ENCODE results near the gene CTNNA3.

The CTNNA3 gene

GRCh38 chr10:67665491-67665890 is 30.5 kb downstream of the CTNNA3 start:
- H3K9ac ChIP-seq (ENCODE audit: low read length), result no peak overlapping the region
- no peaks in the 10 kb centered on the region for H3K36me3 ChIP-seq (ENCODE audit: control insufficient read depth, insufficient read depth, low read length)
- H3K27ac ChIP-seq (ENCODE audit: low read depth, low read length), result no peak overlapping the region
- no peaks in the 10 kb centered on the region for H3K9me3 ChIP-seq (ENCODE audit: control insufficient read depth, insufficient read depth, low read depth, low read length)
- H3K4me3 ChIP-seq (ENCODE audit: low read depth, low read length), result no peak overlapping the region
- peaks cover 8% of the 10 kb centered on the region; the same call in 1 of the 2 replicates for H3K4me1 ChIP-seq (ENCODE audit: control insufficient read depth, insufficient read depth, low read length)
- H3K27me3 ChIP-seq (ENCODE audit: control insufficient read depth, insufficient read depth, low read length), result no peaks in the 10 kb centered on the region

GRCh38 chr10:67664942-67665341 is 31.1 kb downstream of the CTNNA3 start:
- Histone ChIP-seq H3K4me1 (ENCODE audit: control insufficient read depth, insufficient read depth, low read length) (peaks cover 8% of the 10 kb centered on the region; the same call in 1 of the 2 replicates), H3K27ac (ENCODE audit: low read depth, low read length) (no peak overlapping the region), H3K9me3 (ENCODE audit: control insufficient read depth, insufficient read depth, low read depth, low read length) (no peaks in the 10 kb centered on the region), H3K27me3 (ENCODE audit: control insufficient read depth, insufficient read depth, low read length) (no peaks in the 10 kb centered on the region), H3K36me3 (ENCODE audit: control insufficient read depth, insufficient read depth, low read length) (no peaks in the 10 kb centered on the region), H3K4me3 (ENCODE audit: low read depth, low read length) (no peak overlapping the region), H3K9ac (ENCODE audit: low read length) (no peak overlapping the region)

DNA sequence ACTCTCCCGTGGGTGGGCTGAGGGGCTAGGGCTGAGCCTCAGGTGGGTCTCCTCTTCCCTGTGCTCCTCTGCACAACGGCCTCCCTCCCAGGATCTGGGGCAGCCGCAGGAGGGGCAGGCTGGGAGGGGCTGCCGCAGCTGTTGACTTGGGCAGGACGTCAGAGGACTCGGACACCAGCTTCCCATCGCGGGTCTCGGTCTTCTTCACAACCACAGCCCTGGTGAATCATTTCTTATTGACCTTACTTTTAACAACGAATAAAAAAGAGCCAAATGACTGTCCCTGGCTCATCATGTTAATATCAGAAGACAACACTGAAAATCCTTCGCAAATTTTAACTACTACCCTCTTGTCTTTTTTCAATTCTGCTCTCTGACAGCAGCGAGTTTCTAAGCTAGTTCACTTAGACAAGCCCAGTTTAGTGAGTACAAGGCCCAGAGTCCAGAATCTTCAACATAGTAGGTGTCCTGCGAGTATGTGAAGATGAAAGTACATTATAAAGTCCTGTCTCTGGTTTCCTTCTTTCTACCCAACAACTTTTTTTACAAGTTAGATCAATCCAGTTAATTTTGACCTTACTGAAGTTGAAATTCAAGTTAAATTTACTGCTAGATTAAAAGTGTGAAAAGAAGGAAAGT is 32.4 kb downstream of the CTNNA3 start:
- H3K9me3 ChIP-seq (ENCODE audit: control insufficient read depth, insufficient read depth, low read depth, low read length), result no peaks in the 10 kb centered on the region
- no peak overlapping the region for H3K9ac ChIP-seq (ENCODE audit: low read length)
- H3K4me3 ChIP-seq (ENCODE audit: low read depth, low read length), result no peak overlapping the region
- H3K27me3 ChIP-seq (ENCODE audit: control insufficient read depth, insufficient read depth, low read length), result no peaks in the 10 kb centered on the region
- no peaks in the 10 kb centered on the region for H3K36me3 ChIP-seq (ENCODE audit: control insufficient read depth, insufficient read depth, low read length)
- no peak overlapping the region for H3K27ac ChIP-seq (ENCODE audit: low read depth, low read length)
- peaks cover 8% of the 10 kb centered on the region for H3K4me1 ChIP-seq (ENCODE audit: control insufficient read depth, insufficient read depth, low read length)

- Histone ChIP-seq H3K36me3 (ENCODE audit: control insufficient read depth, insufficient read depth, low read length) (no peaks in the 10 kb centered on the region), H3K4me3 (ENCODE audit: low read depth, low read length) (no peak overlapping the region), H3K9me3 (ENCODE audit: control insufficient read depth, insufficient read depth, low read depth, low read length) (no peaks in the 10 kb centered on the region), H3K9ac (ENCODE audit: low read length) (no peak overlapping the region), H3K27ac (ENCODE audit: low read depth, low read length) (no peak overlapping the region), H3K27me3 (ENCODE audit: control insufficient read depth, insufficient read depth, low read length) (no peaks in the 10 kb centered on the region), H3K4me1 (ENCODE audit: control insufficient read depth, insufficient read depth, low read length) (peaks cover 12% of the 10 kb centered on the region)
These were observed 33.6 kb downstream of the CTNNA3 start for GRCh38 chr10:67662415-67662814.

GRCh38 chr10:67659497-67659896 is 36.5 kb downstream of the CTNNA3 start:
- Histone ChIP-seq H3K9me3 (ENCODE audit: control insufficient read depth, insufficient read depth, low read depth, low read length) (no peaks in the 10 kb centered on the region), H3K27me3 (ENCODE audit: control insufficient read depth, insufficient read depth, low read length) (no peaks in the 10 kb centered on the region), H3K4me1 (ENCODE audit: control insufficient read depth, insufficient read depth, low read length) (peaks cover 4% of the 10 kb centered on the region; the same call in 1 of the 2 replicates), H3K4me3 (ENCODE audit: low read depth, low read length) (no peak overlapping the region), H3K27ac (ENCODE audit: low read depth, low read length) (no peak overlapping the region), H3K9ac (ENCODE audit: low read length) (no peak overlapping the region), H3K36me3 (ENCODE audit: control insufficient read depth, insufficient read depth, low read length) (no peaks in the 10 kb centered on the region)

DNA sequence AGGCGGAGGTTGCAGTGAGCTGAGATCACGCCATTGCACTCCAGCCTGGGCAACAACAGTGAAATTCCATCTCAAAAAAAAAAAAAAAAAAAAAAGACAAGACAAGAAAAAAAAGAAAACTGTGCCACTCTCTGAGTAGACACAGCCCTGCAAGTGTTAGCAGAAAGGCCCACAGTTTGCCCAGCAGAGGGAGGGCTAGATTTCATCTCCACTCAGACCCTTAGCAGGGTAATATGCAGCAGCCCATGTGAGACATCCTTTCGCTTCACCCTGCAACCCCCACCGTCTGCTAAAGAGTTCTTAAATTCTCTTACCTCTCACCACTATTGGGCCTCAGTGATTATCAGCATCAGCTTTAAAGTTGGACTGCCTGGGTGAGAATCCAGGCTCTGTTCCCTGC is 38.2 kb downstream of the CTNNA3 start:
- peaks cover 4% of the 10 kb centered on the region; the same call in 1 of the 2 replicates for H3K4me1 ChIP-seq (ENCODE audit: control insufficient read depth, insufficient read depth, low read length)
- no peaks in the 10 kb centered on the region for H3K27me3 ChIP-seq (ENCODE audit: control insufficient read depth, insufficient read depth, low read length)
- H3K9ac ChIP-seq (ENCODE audit: low read length), result no peak overlapping the region
- no peaks in the 10 kb centered on the region for H3K36me3 ChIP-seq (ENCODE audit: control insufficient read depth, insufficient read depth, low read length)
- H3K9me3 ChIP-seq (ENCODE audit: control insufficient read depth, insufficient read depth, low read depth, low read length), result no peaks in the 10 kb centered on the region
- H3K27ac ChIP-seq (ENCODE audit: low read depth, low read length), result no peak overlapping the region
- H3K4me3 ChIP-seq (ENCODE audit: low read depth, low read length), result no peak overlapping the region

GRCh38 chr10:67650558-67650957 is 45.4 kb downstream of the CTNNA3 start:
- H3K9me3 ChIP-seq (ENCODE audit: control insufficient read depth, insufficient read depth, low read depth, low read length), result no peaks in the 10 kb centered on the region
- no peak overlapping the region for H3K9ac ChIP-seq (ENCODE audit: low read length)
- no peak overlapping the region for H3K27ac ChIP-seq (ENCODE audit: low read depth, low read length)
- H3K36me3 ChIP-seq (ENCODE audit: control insufficient read depth, insufficient read depth, low read length), result no peaks in the 10 kb centered on the region
- no peak overlapping the region for H3K4me3 ChIP-seq (ENCODE audit: low read depth, low read length)
- no peaks in the 10 kb centered on the region for H3K4me1 ChIP-seq (ENCODE audit: control insufficient read depth, insufficient read depth, low read length)
- H3K27me3 ChIP-seq (ENCODE audit: control insufficient read depth, insufficient read depth, low read length), result no peaks in the 10 kb centered on the region

- no peak overlapping the region for H3K9ac ChIP-seq (ENCODE audit: low read length)
These were observed 47.3 kb downstream of the CTNNA3 start for GRCh38 chr10:67648613-67649229.

GRCh38 chr10:67630904-67631303 is 65.1 kb downstream of the CTNNA3 start:
- Histone ChIP-seq H3K27me3 (ENCODE audit: control insufficient read depth, insufficient read depth, low read length) (no peaks in the 10 kb centered on the region), H3K9ac (ENCODE audit: low read length) (no peak overlapping the region), H3K4me1 (ENCODE audit: control insufficient read depth, insufficient read depth, low read length) (peaks cover 11% of the 10 kb centered on the region), H3K4me3 (ENCODE audit: low read depth, low read length) (no peak overlapping the region), H3K27ac (ENCODE audit: low read depth, low read length) (no peak overlapping the region), H3K36me3 (ENCODE audit: control insufficient read depth, insufficient read depth, low read length) (no peaks in the 10 kb centered on the region), H3K9me3 (ENCODE audit: control insufficient read depth, insufficient read depth, low read depth, low read length) (no peaks in the 10 kb centered on the region)

More at GRCh38 chr10:67648613-67649229, 47.3 kb downstream of the CTNNA3 start:
- Histone ChIP-seq H3K4me3 (ENCODE audit: low read depth, low read length) (no peak overlapping the region), H3K9me3 (ENCODE audit: control insufficient read depth, insufficient read depth, low read depth, low read length) (no peaks in the 10 kb centered on the region), H3K27me3 (ENCODE audit: control insufficient read depth, insufficient read depth, low read length) (no peaks in the 10 kb centered on the region), H3K4me1 (ENCODE audit: control insufficient read depth, insufficient read depth, low read length) (no peaks in the 10 kb centered on the region), H3K36me3 (ENCODE audit: control insufficient read depth, insufficient read depth, low read length) (no peaks in the 10 kb centered on the region), H3K27ac (ENCODE audit: low read depth, low read length) (no peak overlapping the region)

DNA sequence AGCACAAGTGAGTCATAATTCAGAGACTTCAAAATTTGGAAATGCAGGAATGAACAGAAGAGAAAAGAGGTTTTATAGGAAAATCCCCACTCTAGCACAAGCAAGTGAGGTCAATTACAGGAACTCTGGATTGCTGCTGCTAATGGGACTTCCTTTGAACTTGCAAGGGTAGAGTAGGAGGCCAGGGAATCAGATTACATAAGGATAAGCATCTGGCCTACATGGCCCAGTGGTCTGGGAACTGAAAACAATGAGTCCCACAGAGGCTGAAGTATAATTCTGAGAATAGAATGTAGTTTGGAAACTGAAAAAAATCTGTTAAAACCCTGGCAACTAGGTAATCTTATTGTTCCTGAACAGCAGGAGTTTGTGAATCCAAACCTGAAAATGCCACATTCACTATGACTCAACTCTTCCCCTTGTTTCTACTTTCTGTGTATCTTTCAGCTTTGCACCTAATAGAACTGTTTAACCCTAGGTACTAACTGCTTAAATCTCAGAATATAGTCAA is 66.5 kb downstream of the CTNNA3 start:
- 0 out of 2 replicates have a peak overlapping the region, but pooled peaks have one; percentile 31 for H3K27ac ChIP-seq (ENCODE audit: low read depth, low read length)
- H3K27me3 ChIP-seq (ENCODE audit: control insufficient read depth, insufficient read depth, low read length), result no peaks in the 10 kb centered on the region
- no peak overlapping the region for H3K9ac ChIP-seq (ENCODE audit: low read length)
- no peaks in the 10 kb centered on the region for H3K36me3 ChIP-seq (ENCODE audit: control insufficient read depth, insufficient read depth, low read length)
- no peaks in the 10 kb centered on the region for H3K9me3 ChIP-seq (ENCODE audit: control insufficient read depth, insufficient read depth, low read depth, low read length)
- peaks cover 11% of the 10 kb centered on the region for H3K4me1 ChIP-seq (ENCODE audit: control insufficient read depth, insufficient read depth, low read length)
- H3K4me3 ChIP-seq (ENCODE audit: low read depth, low read length), result no peak overlapping the region

DNA sequence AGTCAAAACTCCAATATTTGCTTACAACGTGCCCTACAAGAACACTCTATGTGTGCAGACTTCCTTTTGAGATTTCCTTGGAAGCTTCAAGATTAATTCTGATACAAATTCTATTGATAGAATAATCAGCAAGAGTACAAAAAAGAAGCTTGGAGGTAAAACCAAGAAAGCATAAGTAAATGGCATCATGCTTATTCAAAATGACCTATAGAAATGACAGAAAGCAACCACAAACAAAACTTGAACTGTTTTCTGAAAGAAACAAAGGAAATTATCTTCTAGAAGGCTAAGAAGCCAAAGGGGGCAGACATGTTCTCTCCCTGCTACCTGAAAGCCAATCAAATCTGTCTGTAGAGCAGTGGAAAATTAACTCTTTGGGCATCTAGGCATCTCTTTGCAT is 73.0 kb downstream of the CTNNA3 start:
- no peaks in the 10 kb centered on the region for H3K4me1 ChIP-seq (ENCODE audit: control insufficient read depth, insufficient read depth, low read length)
- no peak overlapping the region for H3K9ac ChIP-seq (ENCODE audit: low read length)
- no peak overlapping the region for H3K4me3 ChIP-seq (ENCODE audit: low read depth, low read length)
- no peaks in the 10 kb centered on the region for H3K9me3 ChIP-seq (ENCODE audit: control insufficient read depth, insufficient read depth, low read depth, low read length)
- H3K36me3 ChIP-seq (ENCODE audit: control insufficient read depth, insufficient read depth, low read length), result no peaks in the 10 kb centered on the region
- no peaks in the 10 kb centered on the region for H3K27me3 ChIP-seq (ENCODE audit: control insufficient read depth, insufficient read depth, low read length)
- no peak overlapping the region for H3K27ac ChIP-seq (ENCODE audit: low read depth, low read length)

All from HUES6 (cell line).